Right cardiac atrium (tissue), 5 donors: ENCODE data around the gene PLA2G6. TPM values are rescaled to one million over a fixed set of nuclear protein-coding genes. Genes with fewer than 3 reads are reported as not detected.
"Not testable (repeated sequence)": the region's sequence is repeated elsewhere in the genome, so short reads cannot be mapped to it uniquely, and the experiment has no call there.

Source experiments
- ATAC-seq, 2 donors: fragments of 200-7000 bp; cut with Tn5 transposase; one replicate each; pipeline versions ENCODE4 v1.8.0 to v1.9.1; 2020; ENCODE audit warnings: moderate library complexity in 2 of 2, mild to moderate bottlenecking in 1 of 2
- DNase-seq, 3 donors: peaks; one replicate each; pipeline ENCODE4 v3.0.0-alpha.2; 2020
- H3K27ac ChIP-seq: one replicate; pipeline ENCODE4 v1.5.1; 2013; ENCODE audit warnings: mild to moderate bottlenecking, low read length, control low read depth, moderate library complexity
- H3K27me3 ChIP-seq: one replicate; pipeline ENCODE4 v1.6.1; 2013; ENCODE audit not compliant: control insufficient read depth, insufficient read depth
- H3K4me1 ChIP-seq: one replicate; pipeline ENCODE4 v1.6.1; 2013; ENCODE audit warnings: low read length; ENCODE audit not compliant: control insufficient read depth, insufficient read depth
- H3K4me3 ChIP-seq: one replicate; pipeline ENCODE4 v1.5.1; 2013; ENCODE audit warnings: low read length, control low read depth
- H3K9me3 ChIP-seq: one replicate; pipeline ENCODE4 v1.6.1; 2013; ENCODE audit warnings: low read length; ENCODE audit not compliant: control insufficient read depth
- WGBS: extraction: QIAGEN DNeasy Blood & Tissue Kit; methylation state at CpG from one replicate; pipeline ENCODE4 v1.1.7; 2013; 5-methylcytosine and 5-hydroxymethylcytosine counted together
- intact Hi-C, 4 donors: fragments of 100-400 bp; cut with DNase I; formaldehyde crosslinking; loops; one replicate each; pipeline versions ENCODE4 v1.11.0 to v1.14.0; 2022 to 2023
- polyA plus RNA-seq: library from polyadenylated mRNA; stranded (reverse); fragments of 200-250 nt; gene quantifications from one replicate; pipeline ENCODE4 v1.2.3, GENCODE V29; 2013
- total RNA-seq, 4 donors: library from RNA; stranded (reverse); fragmentation: NEBNext Ultra II Directional; extraction: Animal tissue kit (Norgen Biotek cat#: 25700); gene quantifications; one replicate each; pipeline ENCODE4 v1.2.1, GENCODE V29; 2021
- donor health status: healthy with polysubstance abuse.
- donor health status: DM: no; HTN: yes; CAD: no.
- donor health status: DM: no; HTN: no; CAD: no.
- donor health status: DM: no; HTN: yes; CAD: no; lungs with severe emphysema.
- donor health status: DM: yes; HTN: yes; CAD: no.

Gene PLA2G6
- total and polyA plus RNA-seq, 5 donors = 16.0 to 25.2 (median 16.4) TPM

GRCh38 chr22:38081636-38081940 is 100.0 kb downstream of the PLA2G6 start:
- Histone ChIP-seq H3K27me3 (no peaks in the 10 kb centered on the region), H3K4me3 (peak overlapping the region; percentile 13)
- 10% methylated on average over 17 of the region's 17 CpGs for WGBS

GRCh38 chr22:38080850-38081635 is 100.6 kb downstream of the PLA2G6 start:
- H3K4me3 ChIP-seq = peak overlapping the region; percentile 13
- WGBS = 4% methylated on average over 110 of the region's 110 CpGs
- H3K27me3 ChIP-seq = no peaks in the 10 kb centered on the region
- H3K27ac ChIP-seq = no peak overlapping the region
- peaks cover 2% of the 10 kb centered on the region for H3K4me1 ChIP-seq
- H3K9me3 ChIP-seq = no peaks in the 10 kb centered on the region
- intact Hi-C loops = no loop called here
- DNase-seq = peak; percentile 64 to 87 (median 85)
- peak; percentile 70 to 71 for ATAC-seq

More at GRCh38 chr22:38081636-38081940, 100.0 kb downstream of the PLA2G6 start:
- Histone ChIP-seq H3K27ac (no peak overlapping the region), H3K4me1 (peaks cover 2% of the 10 kb centered on the region), H3K9me3 (no peaks in the 10 kb centered on the region)
- ATAC-seq (no peak), DNase-seq (no peak)
- intact Hi-C loops = no loop called here

GRCh38 chr22:38080474-38080849 is 101.2 kb downstream of the PLA2G6 start:
- intact Hi-C loops = no loop called here
- no peak for ATAC-seq
- peak in 1 of 3 donors; percentile 42 for DNase-seq
- Histone ChIP-seq H3K27ac (no peak overlapping the region), H3K9me3 (no peaks in the 10 kb centered on the region), H3K4me1 (peaks cover 2% of the 10 kb centered on the region), H3K27me3 (no peaks in the 10 kb centered on the region), H3K4me3 (no peak overlapping the region)
- 60% methylated on average over 11 of the region's 11 CpGs for WGBS

GRCh38 chr22:38079804-38080203 is 101.8 kb downstream of the PLA2G6 start:
- H3K9me3 ChIP-seq = no peaks in the 10 kb centered on the region
- WGBS = 88% methylated on average over 7 of the region's 7 CpGs
- H3K27ac ChIP-seq = no peak overlapping the region
- intact Hi-C loops = no loop called here
- no peaks in the 10 kb centered on the region for H3K27me3 ChIP-seq
- ATAC-seq (no peak), DNase-seq (no peak)
- H3K4me1 ChIP-seq = peaks cover 2% of the 10 kb centered on the region
- no peak overlapping the region for H3K4me3 ChIP-seq

- DNase-seq, H3K27me3 ChIP-seq, H3K4me3 ChIP-seq, ATAC-seq, H3K27ac ChIP-seq, H3K9me3 ChIP-seq, H3K4me1 ChIP-seq, intact Hi-C loops: not testable (repeated sequence)
- WGBS = 94% methylated on average over 2 of the region's 2 CpGs
Measured at GRCh38 chr22:38079208-38079607, 102.4 kb downstream of the PLA2G6 start.

- peaks cover 2% of the 10 kb centered on the region for H3K4me1 ChIP-seq
- no peaks in the 10 kb centered on the region for H3K27me3 ChIP-seq
- no peak overlapping the region for H3K27ac ChIP-seq
- WGBS = 71% methylated on average over 22 of the region's 22 CpGs
- ATAC-seq (no peak), DNase-seq (peak in 1 of 3 donors; percentile 42)
- H3K4me3 ChIP-seq = no peak overlapping the region
- intact Hi-C loops = no loop called here
- H3K9me3 ChIP-seq = no peaks in the 10 kb centered on the region
Measured at GRCh38 chr22:38078046-38078840, 103.4 kb downstream of the PLA2G6 start.

- intact Hi-C loops = no loop called here
- Histone ChIP-seq H3K4me1 (peaks cover 2% of the 10 kb centered on the region), H3K27me3 (no peaks in the 10 kb centered on the region), H3K9me3 (no peaks in the 10 kb centered on the region), H3K4me3 (no peak overlapping the region), H3K27ac (no peak overlapping the region)
- DNase-seq = peak in 1 of 3 donors; percentile 45
- no peak for ATAC-seq
- 75% methylated on average over 14 of the region's 14 CpGs for WGBS
Measured at GRCh38 chr22:38077595-38077994, 104.0 kb downstream of the PLA2G6 start.

GRCh38 chr22:38077096-38077495 is 104.5 kb downstream of the PLA2G6 start:
- peak in 1 of 3 donors; percentile 25 for DNase-seq
- intact Hi-C loops = no loop called here
- 86% methylated on average over 12 of the region's 12 CpGs for WGBS

GRCh38 chr22:38075961-38076360 is 105.7 kb downstream of the PLA2G6 start:
- no peak overlapping the region for H3K4me3 ChIP-seq
- DNase-seq (peak in 1 of 3 donors; percentile 49), ATAC-seq (no peak)
- intact Hi-C loops = no loop called here
- H3K4me1 ChIP-seq = peaks cover 2% of the 10 kb centered on the region
- H3K27ac ChIP-seq = no peak overlapping the region
- 81% methylated on average over 13 of the region's 13 CpGs for WGBS
- no peaks in the 10 kb centered on the region for H3K27me3 ChIP-seq
- no peaks in the 10 kb centered on the region for H3K9me3 ChIP-seq

More at GRCh38 chr22:38077096-38077495, 104.5 kb downstream of the PLA2G6 start:
- no peak overlapping the region for H3K27ac ChIP-seq
- H3K9me3 ChIP-seq = no peaks in the 10 kb centered on the region
- ATAC-seq = no peak
- H3K27me3 ChIP-seq = no peaks in the 10 kb centered on the region
- peaks cover 2% of the 10 kb centered on the region for H3K4me1 ChIP-seq
- H3K4me3 ChIP-seq = no peak overlapping the region

- intact Hi-C loops = no loop called here
- ATAC-seq = no peak
- 89% methylated on average over 32 of the region's 32 CpGs for WGBS
- no peak overlapping the region for H3K4me3 ChIP-seq
- peaks cover 5% of the 10 kb centered on the region for H3K4me1 ChIP-seq
- H3K9me3 ChIP-seq = no peaks in the 10 kb centered on the region
- DNase-seq = no peak
- no peak overlapping the region for H3K27ac ChIP-seq
- no peaks in the 10 kb centered on the region for H3K27me3 ChIP-seq
Measured at GRCh38 chr22:38075105-38075825, 106.4 kb downstream of the PLA2G6 start.
